SK-N-MC (cell line): ENCODE measurements around the gene DDTL.
"Not testable (repeated sequence)": the region's sequence is repeated elsewhere in the genome, so short reads cannot be mapped to it uniquely, and the experiment has no call there.

Experiments
- EZH2 ChIP-seq: fragments of 200-600 bp; sonication (generic); IDR thresholded peaks from one replicate; pipeline ENCODE4 v1.6.1; 2017; ENCODE audit warnings: antibody characterized with exemption
- POLR2AphosphoS5 ChIP-seq: IDR thresholded peaks from 2 replicates; pipeline ENCODE4 v1.6.1; 2012; ENCODE audit warnings: mild to moderate bottlenecking, low read depth, low read length, borderline replicate concordance

DNA sequence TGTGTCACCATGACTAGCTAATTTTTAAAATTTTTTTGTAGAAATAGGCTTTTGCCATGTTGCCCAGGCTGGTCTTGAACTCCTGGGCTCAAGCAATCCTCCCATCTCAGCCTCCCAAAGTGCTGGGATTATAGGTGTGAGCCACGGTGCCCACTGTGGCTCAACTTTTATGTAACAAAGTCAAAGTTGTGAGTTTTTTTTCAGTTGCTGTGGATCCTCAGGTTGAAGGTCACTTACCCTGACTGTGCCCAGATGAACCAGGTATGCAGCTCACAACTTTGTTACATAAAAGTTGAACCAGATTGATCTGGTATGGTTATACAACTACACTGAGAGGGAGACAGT is 46.4 kb upstream of the DDTL start:
- not testable (repeated sequence) for TF ChIP-seq EZH2, POLR2AphosphoS5
